Right renal pelvis (tissue), 4 donors: Measurements from ENCODE around the gene INO80D. TPM values are rescaled to one million over a fixed set of nuclear protein-coding genes. Genes with fewer than 3 reads are reported as not detected.
A peak's percentile ranks its signal among the peaks of the same experiment; 100 is the strongest.

Source experiments
- DNase-seq, 4 donors: peaks; one replicate each; pipeline ENCODE4 v3.0.0-alpha.2; 2013; ENCODE audit warnings: low read depth in 4 of 4, low spot score in 3 of 4, missing footprints in 1 of 4
- polyA plus RNA-seq, 4 donors: library from polyadenylated mRNA; unstranded; fragments of 120-200 nt; gene quantifications; one replicate each; pipeline ENCODE4 v1.2.1, GENCODE V29; 2013; ENCODE audit not compliant: insufficient read length in 4 of 4

The INO80D gene
- polyA plus RNA-seq, 4 donors: 8.9 to 11.2 (median 9.7) TPM

DNA sequence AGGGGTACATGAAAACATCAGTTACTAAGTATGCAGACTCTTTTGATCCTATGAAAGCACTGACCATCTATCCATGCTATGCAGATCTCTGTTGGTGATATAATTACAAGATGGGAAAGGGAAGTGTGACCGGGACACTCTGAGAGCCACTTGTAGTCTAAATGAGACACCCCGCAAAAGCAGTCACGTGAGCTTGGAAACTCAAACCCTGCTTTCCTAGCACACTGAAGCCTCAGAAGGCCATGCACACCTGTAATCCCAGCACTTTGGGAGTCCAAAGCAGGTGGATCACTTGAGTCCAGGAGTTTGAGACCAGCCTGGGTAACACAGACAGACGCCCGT, 137.5 kb downstream of the INO80D start:
- no peak for DNase-seq

DNA sequence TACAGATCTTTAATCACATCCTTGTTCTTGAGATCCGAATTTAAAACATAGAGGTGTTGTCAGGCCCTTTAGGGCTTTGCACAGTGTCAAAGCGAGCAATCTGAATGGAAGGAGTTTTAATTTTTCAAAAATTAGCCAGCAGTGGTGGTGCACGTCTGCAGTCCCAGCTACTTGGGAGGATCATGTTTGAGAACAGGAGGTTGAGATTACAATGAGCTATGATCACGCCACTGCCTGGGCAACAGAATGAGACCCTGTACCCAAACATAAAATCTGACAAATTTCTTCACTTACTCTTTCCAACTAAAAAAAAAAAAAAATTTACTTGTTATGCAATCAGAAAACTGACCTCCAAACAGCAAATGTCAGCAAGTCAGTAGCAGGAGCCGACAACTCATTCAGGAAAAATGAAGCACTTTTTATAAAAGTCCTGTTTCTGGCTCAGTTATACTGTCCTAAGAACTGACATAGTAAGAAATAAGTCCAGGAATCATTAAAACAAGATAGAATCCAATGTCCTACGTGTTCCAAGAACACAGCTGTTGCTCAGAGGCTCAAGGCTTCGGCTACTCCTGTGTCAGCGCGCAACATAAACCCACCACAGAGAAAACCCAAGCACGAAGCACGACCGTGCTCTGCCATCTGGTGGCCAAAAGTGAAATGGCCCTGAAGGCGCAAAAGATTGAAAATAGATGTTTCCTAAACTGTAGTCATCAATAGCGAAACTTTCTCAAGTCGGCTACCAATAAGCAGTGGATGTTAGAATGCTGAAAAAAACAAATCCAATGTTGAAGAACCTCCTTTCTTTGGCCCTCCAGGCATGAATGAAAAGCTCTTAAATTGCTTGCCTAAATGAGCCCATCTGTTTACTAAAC, 138.1 kb downstream of the INO80D start:
- DNase-seq: peak; percentile 59 to 74 (median 68)

DNA sequence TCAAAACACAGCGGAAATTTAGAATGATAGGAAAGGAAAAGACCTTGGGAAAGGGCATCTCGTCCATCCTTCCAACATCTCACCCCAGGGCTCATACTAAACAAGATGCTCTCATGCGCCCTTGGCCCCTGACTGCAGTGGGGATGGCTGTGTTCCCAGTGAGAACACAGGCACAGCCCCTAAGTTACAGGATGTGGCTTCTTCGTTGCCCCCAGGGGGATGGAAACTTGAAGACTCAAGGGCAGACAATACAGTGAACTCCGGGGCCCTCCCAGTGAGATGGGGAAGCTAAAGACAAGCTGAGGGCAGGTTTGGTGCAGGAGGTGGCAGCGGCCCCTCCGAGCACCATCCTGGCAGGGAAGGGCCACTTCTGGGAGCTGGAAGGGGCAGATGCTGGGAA, 139.7 kb downstream of the INO80D start:
- DNase-seq: no peak

Other genes with a start within 250 kb of the INO80D start
- gene NDUFS1, start 73.3 kb upstream of the INO80D start, polyA plus RNA-seq: 10 to 100 TPM; 65.4 to 77.1 (median 73.4) TPM
- gene EEF1B2, start 73.7 kb upstream of the INO80D start, polyA plus RNA-seq: 100 to 1,000 TPM; 594 to 648 (median 613) TPM
- 10 to 100 TPM in 3 of 4 donors, 1 to 10 TPM in 1; 9.0 to 12.9 (median 10.8) TPM for gene ZDBF2, start 188.5 kb upstream of the INO80D start, polyA plus RNA-seq